NB4 (cell line): ENCODE results near the gene LILRB2.
"Not testable (repeated sequence)": the region's sequence is repeated elsewhere in the genome, so short reads cannot be mapped to it uniquely, and the experiment has no call there.

ENCODE experiments used
- DNase-seq: peaks from one replicate; pipeline ENCODE4 v3.0.0; 2010; ENCODE audit warnings: low read depth
- H3K4me3 ChIP-seq: one replicate; pipeline ENCODE4 v1.5.1; 2011; ENCODE audit warnings: mild to moderate bottlenecking, low read depth, low read length, moderate library complexity
- CTCF ChIP-seq: IDR thresholded peaks from one replicate; pipeline ENCODE4 v1.5.1; 2012; ENCODE audit warnings: low read depth, low read length
- MAX ChIP-seq: IDR thresholded peaks from 2 replicates; pipeline ENCODE4 v1.6.1; 2011; ENCODE audit warnings: low read depth, low read length
- MYC ChIP-seq: IDR thresholded peaks from 2 replicates; pipeline ENCODE4 v1.6.1; 2011; ENCODE audit warnings: low read depth, low read length
- POLR2A ChIP-seq: IDR thresholded peaks from 2 replicates; pipeline ENCODE4 v1.6.1; 2011; ENCODE audit warnings: mild to moderate bottlenecking; ENCODE audit not compliant: insufficient read length; ENCODE audit errors: extremely low read depth

The LILRB2 gene

GRCh38 chr19:54273821-54274220 is 7.1 kb downstream of the LILRB2 start:
- DNase-seq = no peak
- TF ChIP-seq POLR2A (no peak), CTCF (no peak), MYC (no peak), MAX (no peak)
- H3K4me3 ChIP-seq = no peak overlapping the region

- DNase-seq, H3K4me3 ChIP-seq: not testable (repeated sequence)
These were observed 8.7 kb downstream of the LILRB2 start for GRCh38 chr19:54272181-54272580.

- not testable (repeated sequence) for H3K4me3 ChIP-seq, DNase-seq
These were observed 9.3 kb downstream of the LILRB2 start for GRCh38 chr19:54271587-54271986.

GRCh38 chr19:54271106-54271505 is 9.8 kb downstream of the LILRB2 start:
- no peak for TF ChIP-seq MYC
- no peak for TF ChIP-seq POLR2A
- TF ChIP-seq MAX = no peak
- no peak for TF ChIP-seq CTCF
- DNase-seq = no peak
- no peak overlapping the region for H3K4me3 ChIP-seq

GRCh38 chr19:54268936-54269335 is 12.0 kb downstream of the LILRB2 start:
- H3K4me3 ChIP-seq = no peak overlapping the region
- no peak for TF ChIP-seq MAX
- TF ChIP-seq MYC = no peak
- TF ChIP-seq POLR2A = no peak
- TF ChIP-seq CTCF = no peak
- no peak for DNase-seq

- DNase-seq = peak; percentile 65
- no peak overlapping the region for H3K4me3 ChIP-seq
- peak; percentile 53 for TF ChIP-seq CTCF
- no peak for TF ChIP-seq MAX
These were observed 14.8 kb downstream of the LILRB2 start for GRCh38 chr19:54266133-54266532.

- no peak for DNase-seq
- TF ChIP-seq CTCF (no peak), MYC (no peak), MAX (no peak)
- no peak overlapping the region for H3K4me3 ChIP-seq
These were observed 18.4 kb downstream of the LILRB2 start for GRCh38 chr19:54262470-54262869.
